Fibroblast of mammary gland (primary cell): ENCODE data around the gene AKAP9.
A peak's percentile ranks its signal among the peaks of the same experiment; 100 is the strongest.
"Not testable (repeated sequence)": the region's sequence is repeated elsewhere in the genome, so short reads cannot be mapped to it uniquely, and the experiment has no call there.

Experiments used
- DNase-seq: peaks from one replicate; pipeline ENCODE4 v3.0.0-alpha.2; 2010; ENCODE audit warnings: low read depth
- H3K4me3 ChIP-seq: 2 replicates; pipeline ENCODE4 v1.5.1; 2011; ENCODE audit warnings: low read depth, mild to moderate bottlenecking, low read length, moderate library complexity; ENCODE audit not compliant: control insufficient read depth
- CTCF ChIP-seq: conservative IDR thresholded peaks from 2 replicates; pipeline ENCODE4 v1.5.1; 2011; ENCODE audit warnings: low read depth, low read length, inconsistent platforms; ENCODE audit not compliant: control insufficient read depth, insufficient read depth

The AKAP9 gene

GRCh38 chr7:91918356-91918755 is 22.3 kb upstream of the AKAP9 start:
- no peak for DNase-seq

GRCh38 chr7:91922857-91923256 is 17.8 kb upstream of the AKAP9 start:
- no peak overlapping the region for H3K4me3 ChIP-seq
- DNase-seq = no peak
- no peak for TF ChIP-seq CTCF

More at GRCh38 chr7:91918356-91918755, 22.3 kb upstream of the AKAP9 start:
- no peak for TF ChIP-seq CTCF
- H3K4me3 ChIP-seq = no peak overlapping the region

GRCh38 chr7:91927912-91928311 is 12.8 kb upstream of the AKAP9 start:
- no peak overlapping the region for H3K4me3 ChIP-seq
- peak; percentile 49 for TF ChIP-seq CTCF
- no peak for DNase-seq

DNA sequence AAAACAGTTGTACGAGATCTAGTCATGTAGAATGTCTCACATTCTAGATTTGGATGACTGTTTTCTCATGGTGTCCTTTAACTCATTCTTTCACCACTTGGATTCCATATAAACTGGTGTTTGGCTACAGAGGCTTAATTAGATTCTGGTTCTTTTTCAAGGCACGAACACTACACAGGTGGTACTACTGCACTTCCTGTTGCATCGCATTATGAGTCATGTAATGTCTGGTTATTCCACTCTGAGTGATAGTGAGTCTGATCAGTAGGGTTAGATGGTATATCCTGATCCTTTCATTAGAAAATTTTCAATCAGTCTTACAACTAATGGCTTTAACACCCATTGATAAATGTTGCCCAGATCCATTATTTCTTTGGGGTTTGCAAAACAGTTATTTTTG is 11.2 kb upstream of the AKAP9 start:
- no peak for DNase-seq
- H3K4me3 ChIP-seq = no peak overlapping the region
- no peak for TF ChIP-seq CTCF

DNA sequence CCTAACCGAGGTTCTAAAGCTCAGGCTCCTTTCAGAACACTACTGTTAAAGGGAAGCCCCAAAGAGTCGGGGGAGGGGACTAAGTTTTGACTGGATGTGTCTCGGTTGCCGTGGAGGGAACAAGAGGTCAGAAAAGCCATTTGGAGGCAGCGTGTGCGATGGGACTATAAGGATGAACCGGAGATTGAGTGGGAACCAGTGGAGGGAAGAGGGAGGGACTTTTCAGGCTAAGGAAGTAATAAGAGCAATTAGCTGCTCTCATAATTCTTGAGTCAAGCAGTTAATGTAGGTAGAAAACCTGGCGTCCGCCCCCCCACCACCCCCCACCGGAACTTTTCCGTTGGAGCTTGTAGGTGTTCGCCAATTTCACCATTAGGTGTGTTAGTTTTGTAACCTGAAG is 491 bp upstream of the AKAP9 start:
- no peak for TF ChIP-seq CTCF
- DNase-seq = peak; percentile 33
- H3K4me3 ChIP-seq = peak overlapping the region; percentile 95

GRCh38 chr7:91941450-91941849 is 788 bp downstream of the AKAP9 start:
- peak overlapping the region; percentile 95 for H3K4me3 ChIP-seq
- no peak for TF ChIP-seq CTCF
- DNase-seq = peak; percentile 29

DNA sequence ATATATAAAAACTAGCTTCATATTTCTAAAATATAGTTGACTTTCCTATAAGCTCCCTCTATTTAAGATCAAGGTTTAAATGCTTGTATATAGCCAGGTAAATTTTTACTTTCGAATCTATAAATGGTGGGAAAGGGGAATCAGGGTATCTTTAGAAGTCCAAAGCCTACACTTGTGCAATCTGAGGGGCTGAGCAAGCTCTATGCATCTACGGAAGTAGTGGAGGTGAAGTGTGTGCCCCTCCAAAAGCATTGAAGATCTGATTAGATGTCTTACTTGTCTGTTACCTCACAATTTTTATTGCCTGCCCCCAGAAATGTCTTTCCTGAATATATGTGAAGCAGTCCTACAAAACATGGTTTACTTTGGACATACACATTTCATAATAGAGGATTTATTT is 1.6 kb downstream of the AKAP9 start:
- peak overlapping the region; percentile 95 for H3K4me3 ChIP-seq
- no peak for DNase-seq
- no peak for TF ChIP-seq CTCF

DNA sequence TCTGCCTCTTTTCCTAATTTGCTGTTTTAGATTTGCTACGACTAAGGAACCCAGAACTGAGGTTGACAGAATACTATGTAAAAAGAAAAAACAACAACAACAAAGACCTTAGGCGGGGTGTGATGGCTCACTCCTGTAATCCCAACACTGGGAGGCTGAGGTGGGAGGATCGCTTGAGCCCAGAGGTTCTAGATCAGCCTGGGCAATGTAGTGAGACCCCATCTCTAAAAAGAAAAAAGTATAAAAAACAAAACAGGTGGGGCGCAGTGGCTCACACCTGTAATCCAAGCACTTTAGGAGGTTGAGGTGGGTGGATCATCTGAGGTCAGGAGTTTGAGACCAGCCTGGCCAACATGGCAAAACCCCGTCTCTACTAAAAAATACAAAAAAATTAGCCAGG is 4.3 kb downstream of the AKAP9 start:
- not testable (repeated sequence) for DNase-seq, H3K4me3 ChIP-seq
